NCI-H187 (cell line): Measurements from ENCODE around the gene CLCN2.

ENCODE experiments used
- DNase-seq, 2 experiments: peaks; one replicate each; lab custom pipeline; 2025; lab: John Stamatoyannopoulos, UW

Gene CLCN2

GRCh38 chr3:184361532-184361931 is at the start of gene CLCN2, which contains the start of gene POLR2H:
Gene CLCN2, minus strand, starts transcription at chr3:184361605. Its CDS starts 126 bp downstream, at chr3:184361479.
Gene POLR2H, plus strand, starts transcription at chr3:184361710. Its CDS starts 1,783 bp downstream, at chr3:184363493.
- DNase-seq, result peak in 1 of 2 experiments; percentile 17

- DNase-seq, result no peak
Observed at GRCh38 chr3:184409946-184410500, 48.6 kb upstream of the CLCN2 start.

- DNase-seq, result no peak
Observed at GRCh38 chr3:184409331-184409926, 48.0 kb upstream of the CLCN2 start.

GRCh38 chr3:184405075-184406030 is 43.9 kb upstream of the CLCN2 start:
- no peak for DNase-seq

- no peak for DNase-seq
Observed at GRCh38 chr3:184399410-184399809, 38.0 kb upstream of the CLCN2 start.

- no peak for DNase-seq
Observed at GRCh38 chr3:184395320-184395660, 33.9 kb upstream of the CLCN2 start.

GRCh38 chr3:184391266-184391665 is 29.9 kb upstream of the CLCN2 start:
- DNase-seq, result no peak

- DNase-seq, result no peak
Observed at GRCh38 chr3:184389935-184390528, 28.6 kb upstream of the CLCN2 start.

- no peak for DNase-seq
Observed at GRCh38 chr3:184389384-184389783, 28.0 kb upstream of the CLCN2 start.

- DNase-seq, result no peak
Observed at GRCh38 chr3:184388936-184389230, 27.5 kb upstream of the CLCN2 start.

GRCh38 chr3:184388164-184388935 is 26.9 kb upstream of the CLCN2 start:
- DNase-seq, result no peak

GRCh38 chr3:184387174-184387714 is 25.8 kb upstream of the CLCN2 start:
- DNase-seq, result no peak

- no peak for DNase-seq
Observed at GRCh38 chr3:184386047-184386806, 24.8 kb upstream of the CLCN2 start.

- no peak for DNase-seq
Observed at GRCh38 chr3:184384856-184385422, 23.5 kb upstream of the CLCN2 start.

GRCh38 chr3:184384342-184384741 is 22.9 kb upstream of the CLCN2 start:
- no peak for DNase-seq

GRCh38 chr3:184383033-184383740 is 21.8 kb upstream of the CLCN2 start:
- no peak for DNase-seq

GRCh38 chr3:184382326-184383032 is 21.1 kb upstream of the CLCN2 start:
- DNase-seq, result no peak

- DNase-seq, result no peak
Observed at GRCh38 chr3:184381261-184382224, 20.1 kb upstream of the CLCN2 start.
